ENCODE results near the gene NPHP3.

NPHP3 gene

DNA sequence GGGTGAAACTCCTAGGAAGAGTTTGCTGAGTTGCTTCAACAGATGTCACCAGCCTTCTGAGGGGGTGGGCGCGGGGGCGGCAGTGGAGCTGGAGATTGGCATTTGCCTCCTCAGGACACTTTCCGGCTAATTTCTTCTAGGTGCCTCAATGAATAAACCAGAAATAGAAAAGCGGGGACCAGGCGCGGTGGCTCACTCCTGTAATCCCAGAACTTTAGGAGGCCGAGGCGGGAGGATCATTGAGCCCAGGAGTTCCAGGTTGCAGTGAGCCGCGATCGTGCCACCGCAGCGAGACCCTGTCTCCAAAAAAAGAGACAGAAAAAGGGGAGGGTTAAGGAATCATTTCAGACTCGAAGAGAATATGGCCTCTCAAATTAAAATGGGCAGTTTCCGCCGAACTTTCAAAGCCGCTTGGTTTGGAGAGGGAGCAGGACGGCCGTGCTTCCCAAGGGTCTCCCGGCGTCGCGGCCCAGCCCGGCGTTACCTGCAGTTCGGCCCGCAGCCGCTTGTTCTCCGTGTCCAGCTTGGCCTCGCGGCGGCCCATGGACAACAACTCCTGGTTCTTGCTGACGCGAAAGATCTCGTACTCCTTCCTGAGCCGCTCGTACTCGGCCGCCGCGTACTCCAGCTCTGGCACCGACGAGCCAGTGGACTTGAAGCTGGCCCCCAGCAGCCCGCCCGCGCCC is 587 bp downstream of the NPHP3 start:
- peak overlapping the region; percentile 80 to 99 (median 97) for H3K27ac Mint-ChIP-seq
- H3K27me3 Mint-ChIP-seq (ENCODE audit: low read depth): no peaks in the 10 kb centered on the region
- H3K36me3 Mint-ChIP-seq (ENCODE audit: low read depth): peaks cover 15% of the 10 kb centered on the region
- H3K4me1 Mint-ChIP-seq: peaks cover 46% of the 10 kb centered on the region
- peak overlapping the region; percentile 96 to 97 (median 96) for H3K4me3 Mint-ChIP-seq
- TF ChIP-seq, protein P1, sequence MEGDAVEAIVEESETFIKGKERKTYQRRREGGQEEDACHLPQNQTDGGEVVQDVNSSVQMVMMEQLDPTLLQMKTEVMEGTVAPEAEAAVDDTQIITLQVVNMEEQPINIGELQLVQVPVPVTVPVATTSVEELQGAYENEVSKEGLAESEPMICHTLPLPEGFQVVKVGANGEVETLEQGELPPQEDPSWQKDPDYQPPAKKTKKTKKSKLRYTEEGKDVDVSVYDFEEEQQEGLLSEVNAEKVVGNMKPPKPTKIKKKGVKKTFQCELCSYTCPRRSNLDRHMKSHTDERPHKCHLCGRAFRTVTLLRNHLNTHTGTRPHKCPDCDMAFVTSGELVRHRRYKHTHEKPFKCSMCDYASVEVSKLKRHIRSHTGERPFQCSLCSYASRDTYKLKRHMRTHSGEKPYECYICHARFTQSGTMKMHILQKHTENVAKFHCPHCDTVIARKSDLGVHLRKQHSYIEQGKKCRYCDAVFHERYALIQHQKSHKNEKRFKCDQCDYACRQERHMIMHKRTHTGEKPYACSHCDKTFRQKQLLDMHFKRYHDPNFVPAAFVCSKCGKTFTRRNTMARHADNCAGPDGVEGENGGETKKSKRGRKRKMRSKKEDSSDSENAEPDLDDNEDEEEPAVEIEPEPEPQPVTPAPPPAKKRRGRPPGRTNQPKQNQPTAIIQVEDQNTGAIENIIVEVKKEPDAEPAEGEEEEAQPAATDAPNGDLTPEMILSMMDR (IDR thresholded peaks at IDR 0.05; ENCODE audit: unreplicated experiment in 3 of 3): peak; percentile 42 to 46 (median 45)
- no peaks in the 10 kb centered on the region for H3K9me3 Mint-ChIP-seq

DNA sequence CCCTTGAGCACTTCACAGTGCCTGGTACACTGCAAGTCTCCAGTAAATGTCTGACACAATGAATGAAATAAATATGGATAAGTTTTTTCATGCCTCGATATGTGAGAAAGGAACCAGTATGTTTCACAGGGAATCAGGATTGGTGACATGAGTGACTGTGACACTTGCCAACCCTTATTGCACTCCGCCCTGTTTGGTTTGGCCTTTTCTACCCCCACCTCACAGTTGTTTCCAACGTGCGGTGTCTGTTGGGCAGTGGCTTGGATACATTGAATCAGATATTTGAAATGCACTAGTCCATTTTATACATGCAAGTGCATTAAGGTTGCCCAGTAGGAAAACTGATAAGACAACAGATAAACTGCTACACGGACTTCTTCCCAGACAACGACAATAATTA is 2.0 kb downstream of the NPHP3 start:
- Mint-ChIP-seq H3K4me1 (peaks cover 42% of the 10 kb centered on the region), H3K36me3 (ENCODE audit: low read depth) (peaks cover 25% of the 10 kb centered on the region), H3K27ac (peak overlapping the region; percentile 35 to 58 (median 37)), H3K27me3 (ENCODE audit: low read depth) (no peaks in the 10 kb centered on the region), H3K4me3 (peak overlapping the region; percentile 96 to 97 (median 96)), H3K9me3 (no peaks in the 10 kb centered on the region)
- TF ChIP-seq, protein P1 (IDR thresholded peaks at IDR 0.05; ENCODE audit: unreplicated experiment in 3 of 3): no peak

DNA sequence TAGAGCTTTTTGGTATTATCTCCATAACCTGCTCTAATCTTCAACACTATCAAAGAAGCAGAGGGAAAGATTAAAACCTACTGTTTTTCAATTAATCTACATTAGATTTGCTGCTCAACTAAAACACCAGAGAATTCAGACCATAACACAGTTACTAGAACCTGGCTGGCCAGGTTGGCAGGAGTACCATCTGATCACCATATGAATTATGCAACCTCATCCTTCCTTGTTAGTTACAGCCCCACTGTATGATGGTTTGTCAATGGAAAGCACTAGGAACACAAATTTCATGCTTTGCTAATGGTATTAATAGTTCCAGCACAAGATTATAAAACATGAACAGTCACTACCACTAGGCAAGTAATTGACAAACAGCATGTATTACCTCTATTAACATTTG is 5.8 kb downstream of the NPHP3 start:
- TF ChIP-seq, protein P1 (IDR thresholded peaks at IDR 0.05; ENCODE audit: unreplicated experiment in 3 of 3): no peak
- Mint-ChIP-seq H3K4me3 (no peak overlapping the region), H3K27me3 (ENCODE audit: low read depth) (no peaks in the 10 kb centered on the region)

GRCh38 chr3:132713977-132714727 is 8.1 kb downstream of the NPHP3 start:
- Mint-ChIP-seq H3K27ac (no peak overlapping the region), H3K4me1 (peaks cover 8% of the 10 kb centered on the region), H3K9me3 (no peaks in the 10 kb centered on the region), H3K4me3 (no peak overlapping the region), H3K27me3 (ENCODE audit: low read depth) (no peaks in the 10 kb centered on the region), H3K36me3 (ENCODE audit: low read depth) (peaks cover 54% of the 10 kb centered on the region)
- TF ChIP-seq, protein P1 (IDR thresholded peaks at IDR 0.05; ENCODE audit: unreplicated experiment in 3 of 3): no peak

More for the DNA sequence above, 5.8 kb downstream of the NPHP3 start:
- Mint-ChIP-seq H3K27ac (no peak overlapping the region), H3K4me1 (peaks cover 29% of the 10 kb centered on the region), H3K9me3 (no peaks in the 10 kb centered on the region), H3K36me3 (ENCODE audit: low read depth) (peaks cover 41% of the 10 kb centered on the region)

DNA sequence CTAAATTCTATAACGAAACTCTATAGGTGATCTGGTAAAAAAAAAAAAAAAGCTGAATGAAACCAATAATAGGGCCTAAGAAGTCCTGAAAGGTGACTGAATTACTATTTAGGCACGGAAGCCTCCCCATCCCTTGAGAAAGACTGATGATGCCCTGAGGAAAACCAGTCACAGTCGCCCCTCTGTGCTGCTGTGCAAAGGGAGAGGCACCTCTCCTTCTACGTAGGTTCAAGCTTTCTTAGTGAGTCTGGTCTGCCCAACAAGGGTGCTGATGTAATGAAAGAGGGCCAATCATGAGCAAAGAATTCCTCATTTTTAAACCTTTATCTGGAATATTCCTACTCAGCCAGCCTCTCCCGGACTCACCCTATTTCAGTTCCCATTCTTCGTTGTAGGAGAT is 11.9 kb downstream of the NPHP3 start:
- no peaks in the 10 kb centered on the region for H3K9me3 Mint-ChIP-seq
- H3K36me3 Mint-ChIP-seq (ENCODE audit: low read depth): peaks cover 66% of the 10 kb centered on the region
- no peaks in the 10 kb centered on the region for H3K27me3 Mint-ChIP-seq (ENCODE audit: low read depth)
- H3K4me1 Mint-ChIP-seq: no peaks in the 10 kb centered on the region
- H3K27ac Mint-ChIP-seq: no peak overlapping the region
- TF ChIP-seq, protein P1 (IDR thresholded peaks at IDR 0.05; ENCODE audit: unreplicated experiment in 3 of 3): no peak
- H3K4me3 Mint-ChIP-seq: no peak overlapping the region
